ENCODE results near the gene ISL2.

DNA sequence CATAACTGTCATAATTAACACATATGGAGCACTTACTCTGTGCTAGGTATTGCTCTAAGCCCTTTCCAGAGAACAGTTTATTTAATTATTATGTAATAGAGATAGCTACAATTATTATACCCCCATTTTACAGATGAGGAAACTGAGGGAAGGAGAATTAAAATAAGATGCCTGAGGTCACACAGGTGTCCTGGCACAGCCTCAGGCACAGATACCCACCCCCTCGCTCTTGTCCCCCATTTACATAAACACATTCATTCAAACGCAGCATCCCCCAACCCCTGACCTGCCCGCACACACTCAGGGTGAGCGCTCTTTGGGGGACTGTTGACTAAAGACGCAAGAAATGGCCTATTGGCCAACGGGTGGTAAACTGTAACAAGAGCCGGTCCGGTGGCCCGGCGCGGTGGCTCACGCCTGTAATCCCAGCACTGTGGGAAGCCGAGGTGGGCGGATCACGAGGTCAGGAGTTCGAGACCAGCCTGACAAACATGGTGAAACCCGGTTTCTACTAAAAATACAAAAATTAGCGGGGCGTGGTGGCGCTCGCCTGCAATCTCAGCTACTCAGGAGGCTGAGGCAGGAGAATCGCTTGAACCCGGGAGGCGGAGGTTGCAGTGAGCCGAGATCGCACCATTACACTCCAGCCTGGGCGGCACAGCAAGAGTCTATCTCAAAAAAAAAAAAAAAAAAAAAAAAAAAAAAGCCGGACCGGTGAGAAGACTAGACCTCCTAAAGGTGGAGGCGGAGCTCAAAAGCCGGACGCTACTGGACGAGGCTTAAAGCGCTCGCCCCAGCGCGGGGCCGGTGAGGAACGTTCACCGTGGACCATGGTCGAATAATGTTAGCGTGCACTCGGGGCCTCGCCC, 1.9 kb upstream of the ISL2 start:
- TF ChIP-seq, protein P1, sequence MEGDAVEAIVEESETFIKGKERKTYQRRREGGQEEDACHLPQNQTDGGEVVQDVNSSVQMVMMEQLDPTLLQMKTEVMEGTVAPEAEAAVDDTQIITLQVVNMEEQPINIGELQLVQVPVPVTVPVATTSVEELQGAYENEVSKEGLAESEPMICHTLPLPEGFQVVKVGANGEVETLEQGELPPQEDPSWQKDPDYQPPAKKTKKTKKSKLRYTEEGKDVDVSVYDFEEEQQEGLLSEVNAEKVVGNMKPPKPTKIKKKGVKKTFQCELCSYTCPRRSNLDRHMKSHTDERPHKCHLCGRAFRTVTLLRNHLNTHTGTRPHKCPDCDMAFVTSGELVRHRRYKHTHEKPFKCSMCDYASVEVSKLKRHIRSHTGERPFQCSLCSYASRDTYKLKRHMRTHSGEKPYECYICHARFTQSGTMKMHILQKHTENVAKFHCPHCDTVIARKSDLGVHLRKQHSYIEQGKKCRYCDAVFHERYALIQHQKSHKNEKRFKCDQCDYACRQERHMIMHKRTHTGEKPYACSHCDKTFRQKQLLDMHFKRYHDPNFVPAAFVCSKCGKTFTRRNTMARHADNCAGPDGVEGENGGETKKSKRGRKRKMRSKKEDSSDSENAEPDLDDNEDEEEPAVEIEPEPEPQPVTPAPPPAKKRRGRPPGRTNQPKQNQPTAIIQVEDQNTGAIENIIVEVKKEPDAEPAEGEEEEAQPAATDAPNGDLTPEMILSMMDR (IDR thresholded peaks at IDR 0.05) = no peak
- no peak for TF ChIP-seq POLR2A (IDR thresholded peaks at IDR 0.05)
